Measurements from ENCODE around the gene LRRC8A.

- TF ChIP-seq POLR2AphosphoS5 (IDR thresholded peaks at IDR 0.05; ENCODE audit: low read depth, low read length) (no peak), SIN3A (IDR thresholded peaks at IDR 0.05; ENCODE audit: low read depth) (no peak), CTCF (IDR thresholded peaks at IDR 0.05 in 2 of 3, conservative IDR thresholded peaks at IDR 0.05 in 1 of 3; ENCODE audit: borderline replicate concordance in 1 of 3, insufficient read depth in 1 of 3, low read depth in 2 of 3, low read length in 2 of 3) (no peak)
Measured at GRCh38 chr9:128908372-128908771, 26.4 kb downstream of the LRRC8A start.
